ENCODE data around the gene GPR135.

The GPR135 gene

GRCh38 chr14:59465316-59466135, at the start of gene GPR135:
TSS of gene GPR135 (minus strand) at chr14:59465380. CDS start at chr14:59465226, 154 bp downstream.
- peak; percentile 11 for DNase-seq (ENCODE audit: low spot score)

- DNase-seq (ENCODE audit: low spot score), result no peak
Measured at GRCh38 chr14:59511916-59512575, 46.9 kb upstream of the GPR135 start.

- DNase-seq (ENCODE audit: low spot score), result no peak
Measured at GRCh38 chr14:59510966-59511365, 45.8 kb upstream of the GPR135 start.

GRCh38 chr14:59510001-59510400, 44.8 kb upstream of the GPR135 start:
- no peak for DNase-seq (ENCODE audit: low spot score)

GRCh38 chr14:59509101-59509500, 43.9 kb upstream of the GPR135 start:
- no peak for DNase-seq (ENCODE audit: low spot score)

- DNase-seq (ENCODE audit: low spot score), result no peak
Measured at GRCh38 chr14:59507752-59508103, 42.5 kb upstream of the GPR135 start.

GRCh38 chr14:59507063-59507751, 42.0 kb upstream of the GPR135 start:
- DNase-seq (ENCODE audit: low spot score), result peak; percentile 18

GRCh38 chr14:59503256-59503655, 38.1 kb upstream of the GPR135 start:
- DNase-seq (ENCODE audit: low spot score), result no peak

- no peak for DNase-seq (ENCODE audit: low spot score)
Measured at GRCh38 chr14:59500732-59501131, 35.6 kb upstream of the GPR135 start.

- no peak for DNase-seq (ENCODE audit: low spot score)
Measured at GRCh38 chr14:59492384-59492783, 27.2 kb upstream of the GPR135 start.

- no peak for DNase-seq (ENCODE audit: low spot score)
Measured at GRCh38 chr14:59490756-59491155, 25.6 kb upstream of the GPR135 start.

GRCh38 chr14:59484639-59485175, 19.5 kb upstream of the GPR135 start:
- no peak for DNase-seq (ENCODE audit: low spot score)

- DNase-seq (ENCODE audit: low spot score), result peak; percentile 96
Measured at GRCh38 chr14:59483819-59484638, 18.8 kb upstream of the GPR135 start, which contains the start of the genes JKAMP and L3HYPDH. TSS of gene JKAMP (plus strand) at chr14:59484517. CDS start at chr14:59484590, 73 bp downstream. TSS of gene L3HYPDH (minus strand) at chr14:59484408. CDS start at chr14:59484316, 92 bp downstream.

GRCh38 chr14:59483363-59483762, 18.2 kb upstream of the GPR135 start:
- DNase-seq (ENCODE audit: low spot score), result no peak

- no peak for DNase-seq (ENCODE audit: low spot score)
Measured at GRCh38 chr14:59482541-59483331, 17.6 kb upstream of the GPR135 start.

- no peak for DNase-seq (ENCODE audit: low spot score)
Measured at GRCh38 chr14:59481871-59482540, 16.8 kb upstream of the GPR135 start.

- no peak for DNase-seq (ENCODE audit: low spot score)
Measured at GRCh38 chr14:59481407-59481806, 16.2 kb upstream of the GPR135 start.

GRCh38 chr14:59480166-59480565, 15.0 kb upstream of the GPR135 start:
- DNase-seq (ENCODE audit: low spot score), result no peak

GRCh38 chr14:59478540-59478939, 13.4 kb upstream of the GPR135 start:
- no peak for DNase-seq (ENCODE audit: low spot score)

- no peak for DNase-seq (ENCODE audit: low spot score)
Measured at GRCh38 chr14:59475709-59476108, 10.5 kb upstream of the GPR135 start.
